Bronchial epithelial cell (primary cell): ENCODE measurements around the gene TMEM203. TPM values are rescaled to one million over a fixed set of nuclear protein-coding genes. Genes with fewer than 3 reads are reported as not detected.

Experiments used
- DNase-seq: peaks from one replicate; pipeline ENCODE4 v3.0.0-alpha.2; 2010; ENCODE audit warnings: low read depth
- FAIRE-seq: peaks from 2 replicates; lab custom pipeline; 2011; peaks lifted over from hg19 to GRCh38; lab: Jason Lieb, UNC
- H3K27me3 ChIP-seq: 2 replicates; pipeline ENCODE4 v1.5.1; 2011; ENCODE audit warnings: low read length; ENCODE audit not compliant: control insufficient read depth, insufficient read depth
- H3K36me3 ChIP-seq: 2 replicates; pipeline ENCODE4 v1.5.1; 2011; ENCODE audit warnings: low read length; ENCODE audit not compliant: control insufficient read depth, insufficient read depth
- H3K4me3 ChIP-seq: 2 replicates; pipeline ENCODE4 v1.5.1; 2011; ENCODE audit warnings: mild to moderate bottlenecking, low read depth, low read length, control low read depth
- total RNA-seq: library from RNA; depleted of rRNA; stranded (reverse); fragments of >200 nt; gene quantifications from 2 replicates; pipeline ENCODE4 v1.2.1, GENCODE V29; 2014
- TF ChIP-seq, protein P1 (sequence below): IDR thresholded peaks from 2 replicates; pipeline ENCODE4 v1.5.1; 2011; ENCODE audit warnings: mild to moderate bottlenecking, moderate library complexity, low read length, control low read depth, inconsistent platforms; ENCODE audit not compliant: insufficient read depth, severe bottlenecking

TMEM203 gene
- total RNA-seq, 1 donor from 2014 or later, result 39.2 TPM

DNA sequence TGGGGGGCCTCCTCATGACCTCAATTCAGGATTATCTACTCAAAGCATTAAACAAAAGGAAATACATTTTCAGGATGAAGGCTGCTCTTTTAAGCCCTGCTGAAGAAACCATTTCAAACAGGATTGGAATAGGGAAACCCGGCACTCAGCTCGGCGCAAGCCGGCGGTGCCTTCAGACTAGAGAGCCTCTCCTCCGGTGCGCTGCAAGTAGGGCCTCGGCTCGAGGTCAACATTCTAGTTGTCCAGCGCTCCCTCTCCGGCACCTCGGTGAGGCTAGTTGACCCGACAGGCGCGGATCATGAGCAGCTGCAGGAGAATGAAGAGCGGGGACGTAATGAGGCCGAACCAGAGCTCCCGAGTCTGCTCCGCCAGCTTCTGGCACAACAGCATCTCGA lies 720 bp downstream of the TMEM203 start:
- no peaks in the 10 kb centered on the region for H3K27me3 ChIP-seq
- H3K36me3 ChIP-seq, result peaks cover 3% of the 10 kb centered on the region
- TF ChIP-seq, protein P1, sequence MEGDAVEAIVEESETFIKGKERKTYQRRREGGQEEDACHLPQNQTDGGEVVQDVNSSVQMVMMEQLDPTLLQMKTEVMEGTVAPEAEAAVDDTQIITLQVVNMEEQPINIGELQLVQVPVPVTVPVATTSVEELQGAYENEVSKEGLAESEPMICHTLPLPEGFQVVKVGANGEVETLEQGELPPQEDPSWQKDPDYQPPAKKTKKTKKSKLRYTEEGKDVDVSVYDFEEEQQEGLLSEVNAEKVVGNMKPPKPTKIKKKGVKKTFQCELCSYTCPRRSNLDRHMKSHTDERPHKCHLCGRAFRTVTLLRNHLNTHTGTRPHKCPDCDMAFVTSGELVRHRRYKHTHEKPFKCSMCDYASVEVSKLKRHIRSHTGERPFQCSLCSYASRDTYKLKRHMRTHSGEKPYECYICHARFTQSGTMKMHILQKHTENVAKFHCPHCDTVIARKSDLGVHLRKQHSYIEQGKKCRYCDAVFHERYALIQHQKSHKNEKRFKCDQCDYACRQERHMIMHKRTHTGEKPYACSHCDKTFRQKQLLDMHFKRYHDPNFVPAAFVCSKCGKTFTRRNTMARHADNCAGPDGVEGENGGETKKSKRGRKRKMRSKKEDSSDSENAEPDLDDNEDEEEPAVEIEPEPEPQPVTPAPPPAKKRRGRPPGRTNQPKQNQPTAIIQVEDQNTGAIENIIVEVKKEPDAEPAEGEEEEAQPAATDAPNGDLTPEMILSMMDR, result no peak
- DNase-seq (no peak), FAIRE-seq (no peak)
- H3K4me3 ChIP-seq, result peak overlapping the region; percentile 83

DNA sequence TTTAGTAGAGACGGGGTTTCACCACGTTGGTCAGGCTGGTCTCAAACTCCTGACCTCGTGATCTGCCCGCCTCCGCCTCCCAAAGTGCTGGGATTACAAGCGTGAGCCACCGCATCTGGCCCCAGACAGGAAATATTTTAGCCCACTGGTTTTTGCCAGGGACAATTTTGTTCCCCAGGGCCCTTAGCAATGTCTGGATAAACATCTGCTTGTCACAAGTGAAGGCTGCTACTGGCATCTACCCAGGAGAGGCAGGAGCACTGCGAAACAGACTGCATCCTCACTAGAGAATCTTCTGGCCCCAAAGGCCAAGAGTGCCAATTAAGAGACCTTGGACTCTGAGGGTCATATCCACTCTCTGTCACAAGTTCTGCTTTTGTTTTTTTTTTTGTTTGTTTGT lies 2.5 kb downstream of the TMEM203 start:
- peaks cover 2% of the 10 kb centered on the region for H3K36me3 ChIP-seq
- no peak for FAIRE-seq
- H3K4me3 ChIP-seq, result no peak overlapping the region
- H3K27me3 ChIP-seq, result no peaks in the 10 kb centered on the region
- TF ChIP-seq, protein P1, result no peak
- no peak for DNase-seq

DNA sequence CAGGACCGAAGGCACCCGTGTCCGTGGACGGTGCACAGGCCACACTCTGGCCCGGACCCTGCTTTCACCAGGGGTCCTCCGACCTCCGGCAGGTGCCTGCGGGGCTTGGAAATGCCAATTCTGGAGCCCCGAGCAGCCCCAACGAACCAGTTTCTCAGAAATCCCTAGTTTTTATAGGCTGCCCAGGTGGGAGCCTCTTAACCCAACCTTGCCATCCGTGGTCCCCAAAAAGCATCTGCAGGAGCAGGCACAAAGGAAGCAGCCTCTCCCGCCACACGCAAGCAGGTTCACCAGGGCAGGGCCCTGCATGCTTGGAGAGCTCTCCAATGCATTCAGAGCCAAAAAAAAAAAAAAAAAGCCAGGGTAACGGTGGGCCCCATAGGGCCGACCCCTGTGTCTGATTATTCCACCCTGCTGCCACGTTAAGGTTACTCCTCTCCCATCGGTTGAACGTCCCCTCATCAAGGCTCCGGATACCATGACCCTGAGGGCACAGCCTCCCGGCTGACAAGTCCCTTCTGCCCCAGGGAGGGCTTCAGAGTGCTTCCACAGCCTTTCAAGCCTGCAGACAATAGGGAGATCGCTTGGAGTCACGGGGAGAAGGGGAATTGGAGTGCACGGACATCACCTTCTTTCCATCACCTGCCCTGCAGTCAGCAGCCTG lies 4.1 kb downstream of the TMEM203 start:
- TF ChIP-seq, protein P1, result no peak
- no peak for FAIRE-seq
- Histone ChIP-seq H3K4me3 (peak overlapping the region; percentile 58), H3K27me3 (no peaks in the 10 kb centered on the region), H3K36me3 (no peaks in the 10 kb centered on the region)
- no peak for DNase-seq

DNA sequence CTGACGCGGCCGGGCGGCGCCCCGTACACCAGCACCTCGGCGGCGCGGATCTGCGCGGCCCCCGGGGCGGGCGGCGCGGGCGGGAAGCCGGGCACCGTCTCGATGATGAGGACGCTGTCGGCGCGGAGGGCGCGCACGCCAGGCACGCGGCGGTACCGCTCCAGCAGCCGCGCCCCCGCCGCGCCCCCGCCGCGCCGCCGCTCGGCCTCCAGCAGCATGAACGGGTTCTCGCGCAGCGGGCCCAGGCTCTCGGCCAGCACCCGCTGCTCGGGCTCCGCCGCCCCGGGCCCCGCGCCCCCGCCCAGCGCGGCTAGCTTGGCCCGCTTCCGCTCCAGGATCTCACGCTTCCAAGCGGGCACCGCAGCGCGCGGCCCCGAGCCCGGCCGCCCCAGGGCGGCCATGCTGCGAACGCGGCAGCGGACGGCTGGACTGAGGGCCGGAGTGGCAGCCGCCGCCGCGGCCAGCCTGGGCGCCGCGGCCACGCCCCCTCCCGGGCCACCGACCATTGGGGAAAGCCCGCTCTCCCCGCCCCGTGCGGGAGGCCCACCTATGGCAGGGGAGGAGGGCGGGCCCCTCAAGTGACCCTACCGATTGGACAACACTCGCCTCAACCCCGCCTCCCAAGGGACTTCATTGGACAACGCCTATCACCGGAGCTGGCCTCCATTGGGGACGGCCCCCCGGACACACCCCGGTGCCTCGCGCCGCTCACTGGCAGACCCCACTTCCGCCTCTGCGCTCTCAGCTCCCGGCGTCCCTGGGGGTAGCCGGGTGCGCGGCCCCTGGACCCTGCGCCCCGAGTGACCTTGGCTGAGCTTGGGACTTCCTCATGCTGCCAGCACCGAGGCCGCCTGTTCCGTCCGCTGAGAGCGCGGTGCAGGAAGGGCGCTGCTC lies 4.9 kb downstream of the TMEM203 start, which contains the start of gene TPRN:
TSS of gene TPRN (minus strand) at position 431 of the 894 bp plus-strand sequence. CDS start at position 401, 30 bp downstream.
- TF ChIP-seq, protein P1, result no peak
- FAIRE-seq (no peak), DNase-seq (peak; percentile 92)
- no peaks in the 10 kb centered on the region for H3K36me3 ChIP-seq
- H3K4me3 ChIP-seq, result peak within 1 kb of the TSS; percentile 58
- H3K27me3 ChIP-seq, result no peaks in the 10 kb centered on the region

DNA sequence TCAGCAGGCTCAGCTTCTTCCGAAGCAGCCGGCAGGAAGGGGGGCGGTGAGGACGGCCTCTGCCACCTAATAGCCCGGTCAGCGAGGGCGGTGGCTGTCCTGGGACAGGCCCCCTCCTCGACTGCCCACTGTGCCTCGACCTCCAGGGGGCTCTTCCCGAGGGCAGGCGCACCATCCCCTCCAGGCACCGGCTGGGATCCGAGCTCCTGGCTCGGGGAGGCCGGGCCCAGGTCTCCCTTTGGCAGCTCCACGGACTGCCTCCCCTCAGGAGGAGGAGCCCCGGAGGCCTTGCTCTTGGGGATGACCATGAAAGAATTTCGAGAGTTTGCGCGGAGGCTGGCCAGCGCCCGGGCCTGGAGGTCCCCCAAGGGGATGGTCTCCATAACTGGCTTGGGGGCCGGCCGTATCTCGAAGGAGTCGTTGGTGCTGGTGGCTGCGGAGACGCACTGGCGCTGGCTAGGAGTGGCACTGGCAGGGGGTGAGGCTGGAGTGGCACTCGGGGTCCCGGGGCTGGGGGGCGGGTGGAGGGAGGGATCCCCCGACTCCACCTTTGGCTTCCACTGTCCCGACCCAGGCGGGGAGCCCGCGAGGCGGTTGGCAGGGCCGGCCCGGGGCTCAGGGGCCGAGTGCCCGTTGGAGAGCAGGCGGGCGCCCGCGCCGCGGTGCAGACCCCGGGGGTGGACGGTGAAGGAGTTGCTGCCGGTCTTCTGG lies 5.9 kb downstream of the TMEM203 start:
- no peaks in the 10 kb centered on the region for H3K27me3 ChIP-seq
- H3K36me3 ChIP-seq, result no peaks in the 10 kb centered on the region
- TF ChIP-seq, protein P1, result no peak
- DNase-seq, result no peak
- FAIRE-seq, result no peak
- peak overlapping the region; percentile 33 for H3K4me3 ChIP-seq
